Measurements from ENCODE around the gene VRTN.

Gene VRTN

DNA sequence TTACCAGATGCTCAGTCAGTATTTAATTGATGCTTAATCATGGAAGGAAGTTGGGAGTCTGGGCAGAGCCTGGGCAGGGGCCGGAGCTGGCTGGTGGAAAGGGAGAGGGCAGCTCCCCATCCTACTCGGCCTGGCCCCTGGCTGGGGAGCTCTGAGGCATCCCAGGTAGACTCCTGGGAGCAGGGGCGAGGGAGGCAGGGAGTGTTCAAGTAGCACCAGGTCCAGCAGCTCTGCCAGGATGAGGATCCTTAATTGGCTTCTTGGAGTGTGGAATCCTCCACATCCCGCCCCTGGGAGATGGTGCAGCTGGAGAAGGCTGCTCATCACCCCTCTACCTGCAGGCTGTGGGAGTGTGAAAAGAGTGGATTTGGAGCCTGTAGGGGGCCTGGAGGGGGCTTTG lies 46.8 kb downstream of the VRTN start:
- no peak overlapping the region for H3K4me3 ChIP-seq (replicated peaks; ENCODE audit: insufficient read depth, low read length)
- no peak for DNase-seq (ENCODE audit: low read depth in 1 of 2, low spot score in 1 of 2)
- H3K27me3 ChIP-seq (ENCODE audit: insufficient read depth, poor library complexity, severe bottlenecking), result no peaks in the 10 kb centered on the region
- H3K27ac ChIP-seq (replicated peaks), result no peak overlapping the region
- TF ChIP-seq SPI1 (IDR thresholded peaks at IDR 0.05; ENCODE audit: borderline replicate concordance, low read depth) (no peak), CTCF (IDR thresholded peaks at IDR 0.05; ENCODE audit: insufficient read depth, low read length) (no peak), POLR2AphosphoS5 (IDR thresholded peaks at IDR 0.05; ENCODE audit: low read depth) (no peak), GABPA (IDR thresholded peaks at IDR 0.05; ENCODE audit: low read depth) (no peak)
- TF ChIP-seq, protein P1, sequence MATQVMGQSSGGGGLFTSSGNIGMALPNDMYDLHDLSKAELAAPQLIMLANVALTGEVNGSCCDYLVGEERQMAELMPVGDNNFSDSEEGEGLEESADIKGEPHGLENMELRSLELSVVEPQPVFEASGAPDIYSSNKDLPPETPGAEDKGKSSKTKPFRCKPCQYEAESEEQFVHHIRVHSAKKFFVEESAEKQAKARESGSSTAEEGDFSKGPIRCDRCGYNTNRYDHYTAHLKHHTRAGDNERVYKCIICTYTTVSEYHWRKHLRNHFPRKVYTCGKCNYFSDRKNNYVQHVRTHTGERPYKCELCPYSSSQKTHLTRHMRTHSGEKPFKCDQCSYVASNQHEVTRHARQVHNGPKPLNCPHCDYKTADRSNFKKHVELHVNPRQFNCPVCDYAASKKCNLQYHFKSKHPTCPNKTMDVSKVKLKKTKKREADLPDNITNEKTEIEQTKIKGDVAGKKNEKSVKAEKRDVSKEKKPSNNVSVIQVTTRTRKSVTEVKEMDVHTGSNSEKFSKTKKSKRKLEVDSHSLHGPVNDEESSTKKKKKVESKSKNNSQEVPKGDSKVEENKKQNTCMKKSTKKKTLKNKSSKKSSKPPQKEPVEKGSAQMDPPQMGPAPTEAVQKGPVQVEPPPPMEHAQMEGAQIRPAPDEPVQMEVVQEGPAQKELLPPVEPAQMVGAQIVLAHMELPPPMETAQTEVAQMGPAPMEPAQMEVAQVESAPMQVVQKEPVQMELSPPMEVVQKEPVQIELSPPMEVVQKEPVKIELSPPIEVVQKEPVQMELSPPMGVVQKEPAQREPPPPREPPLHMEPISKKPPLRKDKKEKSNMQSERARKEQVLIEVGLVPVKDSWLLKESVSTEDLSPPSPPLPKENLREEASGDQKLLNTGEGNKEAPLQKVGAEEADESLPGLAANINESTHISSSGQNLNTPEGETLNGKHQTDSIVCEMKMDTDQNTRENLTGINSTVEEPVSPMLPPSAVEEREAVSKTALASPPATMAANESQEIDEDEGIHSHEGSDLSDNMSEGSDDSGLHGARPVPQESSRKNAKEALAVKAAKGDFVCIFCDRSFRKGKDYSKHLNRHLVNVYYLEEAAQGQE (IDR thresholded peaks at IDR 0.05; ENCODE audit: insufficient replicate concordance, low read depth), result no peak

DNA sequence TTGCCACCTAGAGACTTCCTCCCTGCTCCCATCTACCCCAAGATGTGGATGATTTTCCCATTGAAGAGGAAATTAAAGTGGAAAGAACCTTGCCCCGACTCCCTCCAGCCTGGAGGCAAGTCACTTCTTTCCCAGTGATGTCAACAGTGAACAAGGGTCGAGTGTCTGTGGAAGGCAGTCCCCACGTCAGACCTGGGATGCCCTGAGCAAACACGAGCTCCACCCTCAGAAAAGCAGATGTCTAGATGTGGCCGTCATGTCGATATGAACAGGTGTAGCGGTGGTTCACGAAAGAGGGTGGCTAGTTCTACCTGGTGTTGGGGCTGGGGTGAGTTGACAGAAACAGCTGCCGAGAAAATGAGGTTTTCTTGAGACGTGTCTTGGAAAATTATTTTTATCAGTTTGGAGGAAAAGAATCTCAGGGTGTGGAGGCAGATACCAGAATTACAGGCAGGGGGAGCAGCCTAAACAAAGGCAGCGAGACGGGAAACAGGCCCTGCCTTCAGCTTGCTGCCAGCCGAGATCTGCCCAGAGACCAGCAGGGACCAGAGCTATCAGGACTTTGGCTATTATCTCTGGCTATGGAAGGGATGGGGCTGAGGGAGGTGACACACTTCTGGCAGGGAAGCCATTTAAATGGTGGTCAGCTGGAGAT lies 51.9 kb downstream of the VRTN start:
- TF ChIP-seq SPI1 (IDR thresholded peaks at IDR 0.05; ENCODE audit: borderline replicate concordance, low read depth) (no peak), GABPA (IDR thresholded peaks at IDR 0.05; ENCODE audit: low read depth) (no peak), POLR2AphosphoS5 (IDR thresholded peaks at IDR 0.05; ENCODE audit: low read depth) (no peak), CTCF (IDR thresholded peaks at IDR 0.05; ENCODE audit: insufficient read depth, low read length) (no peak)
- TF ChIP-seq, protein P1 (IDR thresholded peaks at IDR 0.05; ENCODE audit: insufficient replicate concordance, low read depth), result no peak
- Histone ChIP-seq H3K4me3 (replicated peaks; ENCODE audit: insufficient read depth, low read length) (no peak overlapping the region), H3K27me3 (ENCODE audit: insufficient read depth, poor library complexity, severe bottlenecking) (no peaks in the 10 kb centered on the region), H3K27ac (replicated peaks) (no peak overlapping the region)
- DNase-seq (ENCODE audit: low read depth in 1 of 2, low spot score in 1 of 2), result no peak

- Histone ChIP-seq H3K4me3 (replicated peaks; ENCODE audit: insufficient read depth, low read length) (no peak overlapping the region), H3K27me3 (ENCODE audit: insufficient read depth, poor library complexity, severe bottlenecking) (no peaks in the 10 kb centered on the region), H3K27ac (replicated peaks) (no peak overlapping the region)
- TF ChIP-seq, protein P1 (IDR thresholded peaks at IDR 0.05; ENCODE audit: insufficient replicate concordance, low read depth), result no peak
- TF ChIP-seq POLR2AphosphoS5 (IDR thresholded peaks at IDR 0.05; ENCODE audit: low read depth) (no peak), GABPA (IDR thresholded peaks at IDR 0.05; ENCODE audit: low read depth) (no peak), CTCF (IDR thresholded peaks at IDR 0.05; ENCODE audit: insufficient read depth, low read length) (no peak), SPI1 (IDR thresholded peaks at IDR 0.05; ENCODE audit: borderline replicate concordance, low read depth) (no peak)
- DNase-seq (ENCODE audit: low read depth in 1 of 2, low spot score in 1 of 2), result no peak
These were observed 52.7 kb downstream of the VRTN start for GRCh38 chr14:74400919-74401503.

Measured in HL-60 (cell line).